Activated T-cell treated with anti-CD3 and anti-CD28 coated beads, Interleukin-2, amount 50 U/mL, for 24 hours (primary cell): ENCODE measurements around the gene TRPC4AP.

Experiments
- DNase-seq: peaks from one replicate; pipeline ENCODE4 v3.0.0-alpha.2; 2020
- H3K27ac Mint-ChIP-seq: 2 replicates; pipeline ENCODE4 v1.8.0; 2020; ENCODE audit warnings: mild to moderate bottlenecking, mixed read lengths
- H3K27me3 Mint-ChIP-seq: 2 replicates; pipeline ENCODE4 v1.8.0; 2020; ENCODE audit warnings: mixed read lengths
- H3K36me3 Mint-ChIP-seq: 2 replicates; pipeline ENCODE4 v1.8.0; 2020; ENCODE audit warnings: low read depth, mixed read lengths
- H3K4me1 Mint-ChIP-seq: 2 replicates; pipeline ENCODE4 v1.8.0; 2020; ENCODE audit warnings: low read depth, mixed read lengths
- H3K4me3 Mint-ChIP-seq: 2 replicates; pipeline ENCODE4 v1.8.0; 2020; ENCODE audit warnings: mild to moderate bottlenecking, moderate library complexity, mixed read lengths
- H3K9me3 Mint-ChIP-seq: 2 replicates; pipeline ENCODE4 v1.8.0; 2020; ENCODE audit warnings: mixed read lengths

Gene TRPC4AP

GRCh38 chr20:35008411-35009342 is 83.9 kb downstream of the TRPC4AP start:
- no peaks in the 10 kb centered on the region for H3K9me3 Mint-ChIP-seq
- no peak overlapping the region for H3K4me3 Mint-ChIP-seq
- H3K36me3 Mint-ChIP-seq, result peaks cover 99% of the 10 kb centered on the region
- H3K4me1 Mint-ChIP-seq, result no peaks in the 10 kb centered on the region
- no peak overlapping the region for H3K27ac Mint-ChIP-seq
- no peak for DNase-seq
- H3K27me3 Mint-ChIP-seq, result no peaks in the 10 kb centered on the region

- H3K36me3 Mint-ChIP-seq, result peaks cover 99% of the 10 kb centered on the region
- H3K4me3 Mint-ChIP-seq, result no peak overlapping the region
- H3K27ac Mint-ChIP-seq, result no peak overlapping the region
- H3K27me3 Mint-ChIP-seq, result no peaks in the 10 kb centered on the region
- peak; percentile 19 for DNase-seq
- H3K4me1 Mint-ChIP-seq, result no peaks in the 10 kb centered on the region
- no peaks in the 10 kb centered on the region for H3K9me3 Mint-ChIP-seq
Observed at GRCh38 chr20:35007891-35008290, 84.7 kb downstream of the TRPC4AP start.

GRCh38 chr20:35007413-35007812 is 85.2 kb downstream of the TRPC4AP start:
- no peaks in the 10 kb centered on the region for H3K4me1 Mint-ChIP-seq
- peaks cover 97% of the 10 kb centered on the region for H3K36me3 Mint-ChIP-seq
- no peak overlapping the region for H3K27ac Mint-ChIP-seq
- H3K4me3 Mint-ChIP-seq, result no peak overlapping the region
- DNase-seq, result peak; percentile 14
- no peaks in the 10 kb centered on the region for H3K27me3 Mint-ChIP-seq
- no peaks in the 10 kb centered on the region for H3K9me3 Mint-ChIP-seq

GRCh38 chr20:35006531-35006971 is 86.1 kb downstream of the TRPC4AP start:
- Mint-ChIP-seq H3K9me3 (no peaks in the 10 kb centered on the region), H3K27me3 (no peaks in the 10 kb centered on the region), H3K36me3 (peaks cover 97% of the 10 kb centered on the region), H3K4me1 (no peaks in the 10 kb centered on the region), H3K4me3 (no peak overlapping the region), H3K27ac (no peak overlapping the region)
- peak; percentile 18 for DNase-seq

GRCh38 chr20:35006009-35006408 is 86.6 kb downstream of the TRPC4AP start:
- H3K4me1 Mint-ChIP-seq, result no peaks in the 10 kb centered on the region
- no peak overlapping the region for H3K27ac Mint-ChIP-seq
- peaks cover 97% of the 10 kb centered on the region for H3K36me3 Mint-ChIP-seq
- H3K27me3 Mint-ChIP-seq, result no peaks in the 10 kb centered on the region
- peak; percentile 18 for DNase-seq
- H3K9me3 Mint-ChIP-seq, result no peaks in the 10 kb centered on the region
- no peak overlapping the region for H3K4me3 Mint-ChIP-seq

- no peak overlapping the region for H3K27ac Mint-ChIP-seq
- no peaks in the 10 kb centered on the region for H3K27me3 Mint-ChIP-seq
- peak; percentile 20 for DNase-seq
- no peaks in the 10 kb centered on the region for H3K4me1 Mint-ChIP-seq
- no peak overlapping the region for H3K4me3 Mint-ChIP-seq
- peaks cover 97% of the 10 kb centered on the region for H3K36me3 Mint-ChIP-seq
- no peaks in the 10 kb centered on the region for H3K9me3 Mint-ChIP-seq
Observed at GRCh38 chr20:35005463-35005961, 87.1 kb downstream of the TRPC4AP start.

GRCh38 chr20:35004749-35005462 is 87.7 kb downstream of the TRPC4AP start:
- Mint-ChIP-seq H3K4me3 (no peak overlapping the region), H3K4me1 (no peaks in the 10 kb centered on the region), H3K27me3 (no peaks in the 10 kb centered on the region), H3K9me3 (no peaks in the 10 kb centered on the region), H3K27ac (peak overlapping the region; percentile 52), H3K36me3 (peaks cover 96% of the 10 kb centered on the region)
- no peak for DNase-seq

GRCh38 chr20:35004051-35004725 is 88.4 kb downstream of the TRPC4AP start:
- Mint-ChIP-seq H3K9me3 (no peaks in the 10 kb centered on the region), H3K27ac (peak overlapping the region; percentile 14), H3K27me3 (no peaks in the 10 kb centered on the region)

GRCh38 chr20:35003211-35004031 is 89.2 kb downstream of the TRPC4AP start:
- Mint-ChIP-seq H3K36me3 (peaks cover 94% of the 10 kb centered on the region), H3K27ac (no peak overlapping the region), H3K27me3 (no peaks in the 10 kb centered on the region), H3K4me3 (no peak overlapping the region), H3K4me1 (no peaks in the 10 kb centered on the region), H3K9me3 (no peaks in the 10 kb centered on the region)
- no peak for DNase-seq

More at GRCh38 chr20:35004051-35004725, 88.4 kb downstream of the TRPC4AP start:
- Mint-ChIP-seq H3K4me1 (no peaks in the 10 kb centered on the region), H3K36me3 (peaks cover 94% of the 10 kb centered on the region), H3K4me3 (no peak overlapping the region)
- no peak for DNase-seq

GRCh38 chr20:35002426-35003210 is 90.0 kb downstream of the TRPC4AP start:
- Mint-ChIP-seq H3K27ac (peak overlapping the region; percentile 18), H3K4me1 (no peaks in the 10 kb centered on the region), H3K9me3 (no peaks in the 10 kb centered on the region), H3K4me3 (no peak overlapping the region), H3K36me3 (peaks cover 94% of the 10 kb centered on the region), H3K27me3 (no peaks in the 10 kb centered on the region)
- no peak for DNase-seq

- peak overlapping the region; percentile 60 for H3K27ac Mint-ChIP-seq
- H3K27me3 Mint-ChIP-seq, result no peaks in the 10 kb centered on the region
- H3K4me1 Mint-ChIP-seq, result no peaks in the 10 kb centered on the region
- no peak for DNase-seq
- H3K4me3 Mint-ChIP-seq, result no peak overlapping the region
- peaks cover 92% of the 10 kb centered on the region for H3K36me3 Mint-ChIP-seq
- H3K9me3 Mint-ChIP-seq, result no peaks in the 10 kb centered on the region
Observed at GRCh38 chr20:35001596-35002362, 90.8 kb downstream of the TRPC4AP start.

- Mint-ChIP-seq H3K27ac (peak overlapping the region; percentile 57), H3K36me3 (peaks cover 93% of the 10 kb centered on the region), H3K9me3 (no peaks in the 10 kb centered on the region), H3K4me1 (no peaks in the 10 kb centered on the region), H3K27me3 (no peaks in the 10 kb centered on the region), H3K4me3 (no peak overlapping the region)
- no peak for DNase-seq
Observed at GRCh38 chr20:35000922-35001595, 91.5 kb downstream of the TRPC4AP start.
